ENCODE data around the gene FES.

DNA sequence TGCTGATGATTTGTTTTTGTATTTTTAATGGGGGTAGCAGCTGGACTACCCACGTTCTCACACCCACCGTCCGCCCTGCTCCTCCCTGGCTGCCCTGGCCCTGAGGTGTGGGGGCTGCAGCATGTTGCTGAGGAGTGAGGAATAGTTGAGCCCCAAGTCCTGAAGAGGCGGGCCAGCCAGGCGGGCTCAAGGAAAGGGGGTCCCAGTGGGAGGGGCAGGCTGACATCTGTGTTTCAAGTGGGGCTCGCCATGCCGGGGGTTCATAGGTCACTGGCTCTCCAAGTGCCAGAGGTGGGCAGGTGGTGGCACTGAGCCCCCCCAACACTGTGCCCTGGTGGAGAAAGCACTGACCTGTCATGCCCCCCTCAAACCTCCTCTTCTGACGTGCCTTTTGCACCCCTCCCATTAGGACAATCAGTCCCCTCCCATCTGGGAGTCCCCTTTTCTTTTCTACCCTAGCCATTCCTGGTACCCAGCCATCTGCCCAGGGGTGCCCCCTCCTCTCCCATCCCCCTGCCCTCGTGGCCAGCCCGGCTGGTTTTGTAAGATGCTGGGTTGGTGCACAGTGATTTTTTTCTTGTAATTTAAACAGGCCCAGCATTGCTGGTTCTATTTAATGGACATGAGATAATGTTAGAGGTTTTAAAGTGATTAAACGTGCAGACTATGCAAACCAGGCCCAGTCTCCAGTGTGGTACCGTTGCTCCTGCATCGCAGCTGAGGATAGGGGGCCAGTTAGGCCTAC lies 1.4 kb upstream of the FES start:
- TF ChIP-seq, protein P1, sequence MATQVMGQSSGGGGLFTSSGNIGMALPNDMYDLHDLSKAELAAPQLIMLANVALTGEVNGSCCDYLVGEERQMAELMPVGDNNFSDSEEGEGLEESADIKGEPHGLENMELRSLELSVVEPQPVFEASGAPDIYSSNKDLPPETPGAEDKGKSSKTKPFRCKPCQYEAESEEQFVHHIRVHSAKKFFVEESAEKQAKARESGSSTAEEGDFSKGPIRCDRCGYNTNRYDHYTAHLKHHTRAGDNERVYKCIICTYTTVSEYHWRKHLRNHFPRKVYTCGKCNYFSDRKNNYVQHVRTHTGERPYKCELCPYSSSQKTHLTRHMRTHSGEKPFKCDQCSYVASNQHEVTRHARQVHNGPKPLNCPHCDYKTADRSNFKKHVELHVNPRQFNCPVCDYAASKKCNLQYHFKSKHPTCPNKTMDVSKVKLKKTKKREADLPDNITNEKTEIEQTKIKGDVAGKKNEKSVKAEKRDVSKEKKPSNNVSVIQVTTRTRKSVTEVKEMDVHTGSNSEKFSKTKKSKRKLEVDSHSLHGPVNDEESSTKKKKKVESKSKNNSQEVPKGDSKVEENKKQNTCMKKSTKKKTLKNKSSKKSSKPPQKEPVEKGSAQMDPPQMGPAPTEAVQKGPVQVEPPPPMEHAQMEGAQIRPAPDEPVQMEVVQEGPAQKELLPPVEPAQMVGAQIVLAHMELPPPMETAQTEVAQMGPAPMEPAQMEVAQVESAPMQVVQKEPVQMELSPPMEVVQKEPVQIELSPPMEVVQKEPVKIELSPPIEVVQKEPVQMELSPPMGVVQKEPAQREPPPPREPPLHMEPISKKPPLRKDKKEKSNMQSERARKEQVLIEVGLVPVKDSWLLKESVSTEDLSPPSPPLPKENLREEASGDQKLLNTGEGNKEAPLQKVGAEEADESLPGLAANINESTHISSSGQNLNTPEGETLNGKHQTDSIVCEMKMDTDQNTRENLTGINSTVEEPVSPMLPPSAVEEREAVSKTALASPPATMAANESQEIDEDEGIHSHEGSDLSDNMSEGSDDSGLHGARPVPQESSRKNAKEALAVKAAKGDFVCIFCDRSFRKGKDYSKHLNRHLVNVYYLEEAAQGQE (IDR thresholded peaks at IDR 0.05; ENCODE audit: low read depth) = no peak
- TF ChIP-seq EP300 (IDR thresholded peaks at IDR 0.05; ENCODE audit: borderline replicate concordance) (no peak), CREB1 (IDR thresholded peaks at IDR 0.05; ENCODE audit: low read depth) (no peak), RAD21 (IDR thresholded peaks at IDR 0.05; ENCODE audit: low read depth) (no peak), EGR1 (IDR thresholded peaks at IDR 0.05) (no peak), TAF1 (IDR thresholded peaks at IDR 0.05; ENCODE audit: low read depth) (no peak), CEBPB (IDR thresholded peaks at IDR 0.05) (no peak), TEAD4 (IDR thresholded peaks at IDR 0.05) (no peak)
- TF ChIP-seq, protein P2, sequence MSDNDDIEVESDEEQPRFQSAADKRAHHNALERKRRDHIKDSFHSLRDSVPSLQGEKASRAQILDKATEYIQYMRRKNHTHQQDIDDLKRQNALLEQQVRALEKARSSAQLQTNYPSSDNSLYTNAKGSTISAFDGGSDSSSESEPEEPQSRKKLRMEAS (IDR thresholded peaks at IDR 0.05) = no peak

Measured in Ishikawa (cell line).